H9 (cell line): ENCODE measurements around the gene AR. TPM values are rescaled to one million over a fixed set of nuclear protein-coding genes. Genes with fewer than 3 reads are reported as not detected.

Source experiments
- DNase-seq: peaks from one replicate; pipeline ENCODE4 v3.0.0-alpha.2; 2017
- H2AFZ ChIP-seq: one replicate; pipeline ENCODE4 v1.6.1; 2013; ENCODE audit warnings: mild to moderate bottlenecking, low read length, control low read depth, moderate library complexity
- H2AK5ac ChIP-seq: 2 replicates; pipeline ENCODE4 v1.6.1; 2013; ENCODE audit warnings: low read length, control low read depth, mixed read lengths; ENCODE audit not compliant: insufficient read length
- H2BK120ac ChIP-seq: one replicate; pipeline ENCODE4 v1.6.1; 2013; ENCODE audit warnings: low read depth, mild to moderate bottlenecking, low read length, control low read depth, inconsistent platforms; ENCODE audit not compliant: poor library complexity, severe bottlenecking
- H2BK12ac ChIP-seq: 2 replicates; pipeline ENCODE4 v1.6.1; 2013; ENCODE audit warnings: low read length, control low read depth, mixed read lengths, low read depth; ENCODE audit not compliant: insufficient read length
- H2BK15ac ChIP-seq: 2 replicates; pipeline ENCODE4 v1.6.1; 2013; ENCODE audit warnings: low read depth, low read length, control low read depth
- H2BK20ac ChIP-seq: one replicate; pipeline ENCODE4 v1.6.1; 2013; ENCODE audit warnings: low read depth, mild to moderate bottlenecking, low read length, control low read depth, inconsistent platforms; ENCODE audit not compliant: poor library complexity, severe bottlenecking
- H2BK5ac ChIP-seq: 2 replicates; pipeline ENCODE4 v1.6.1; 2013; ENCODE audit warnings: low read length, control low read depth, mixed read lengths; ENCODE audit not compliant: insufficient read length
- H3K14ac ChIP-seq: 2 replicates; pipeline ENCODE4 v1.6.1; 2013; ENCODE audit warnings: low read length, control low read depth; ENCODE audit not compliant: insufficient read depth
- H3K18ac ChIP-seq: 2 replicates; pipeline ENCODE4 v1.6.1; 2013; ENCODE audit warnings: low read depth, mild to moderate bottlenecking, mixed read lengths, low read length, control low read depth; ENCODE audit not compliant: insufficient read length
- H3K23ac ChIP-seq: 2 replicates; pipeline ENCODE4 v1.6.1; 2013; ENCODE audit warnings: low read length, control low read depth, mixed read lengths, low read depth; ENCODE audit not compliant: insufficient read length
- H3K23me2 ChIP-seq: 2 replicates; pipeline ENCODE4 v1.6.1; 2013; ENCODE audit warnings: low read depth, mild to moderate bottlenecking, mixed read lengths, low read length, control low read depth; ENCODE audit not compliant: insufficient read length, poor library complexity, severe bottlenecking
- H3K27ac ChIP-seq: 2 replicates; pipeline ENCODE4 v1.5.1; 2013; ENCODE audit warnings: low read length, control low read depth, mixed read lengths, low read depth; ENCODE audit not compliant: insufficient read length
- H3K27me3 ChIP-seq: 2 replicates; pipeline ENCODE4 v1.6.1; 2013; ENCODE audit warnings: low read length, control low read depth, inconsistent platforms; ENCODE audit not compliant: insufficient read depth
- H3K4ac ChIP-seq: 2 replicates; pipeline ENCODE4 v1.6.1; 2013; ENCODE audit warnings: low read depth, mild to moderate bottlenecking, control low read depth, inconsistent platforms, low read length, moderate library complexity
- H3K4me1 ChIP-seq: 2 replicates; pipeline ENCODE4 v1.6.1; 2013; ENCODE audit warnings: low read length, control low read depth, inconsistent platforms; ENCODE audit not compliant: insufficient read depth
- H3K4me2 ChIP-seq: 2 replicates; pipeline ENCODE4 v1.6.1; 2013; ENCODE audit warnings: low read length, control low read depth, mixed read lengths; ENCODE audit not compliant: insufficient read length, insufficient read depth
- H3K56ac ChIP-seq: 2 replicates; pipeline ENCODE4 v1.6.1; 2013; ENCODE audit warnings: low read depth, mild to moderate bottlenecking, mixed read lengths, low read length, control low read depth; ENCODE audit not compliant: insufficient read length
- H3K79me1 ChIP-seq: 2 replicates; pipeline ENCODE4 v1.6.1; 2013; ENCODE audit warnings: low read depth, mild to moderate bottlenecking, moderate library complexity, low read length, control low read depth, inconsistent platforms; ENCODE audit not compliant: insufficient read depth, poor library complexity, severe bottlenecking
- H3K79me2 ChIP-seq: 2 replicates; pipeline ENCODE4 v1.6.1; 2013; ENCODE audit warnings: low read length, control low read depth, inconsistent platforms; ENCODE audit not compliant: insufficient read depth
- H3K9ac ChIP-seq: 2 replicates; pipeline ENCODE4 v1.6.1; 2013; ENCODE audit warnings: low read length, control low read depth, mixed read lengths; ENCODE audit not compliant: insufficient read length; ENCODE audit errors: extremely low read depth
- H3K9me3 ChIP-seq: one replicate; pipeline ENCODE4 v1.6.1; 2013; ENCODE audit warnings: low read depth, low read length, inconsistent platforms; ENCODE audit not compliant: control insufficient read depth
- H3T11ph ChIP-seq: one replicate; pipeline ENCODE4 v1.6.1; 2013; ENCODE audit warnings: mild to moderate bottlenecking, low read length, control low read depth, inconsistent platforms
- H4K20me1 ChIP-seq: one replicate; pipeline ENCODE4 v1.6.1; 2013; ENCODE audit not compliant: control insufficient read depth, insufficient read length, insufficient read depth
- H4K5ac ChIP-seq: 2 replicates; pipeline ENCODE4 v1.6.1; 2013; ENCODE audit warnings: low read depth, mild to moderate bottlenecking, mixed read lengths, low read length, control low read depth; ENCODE audit not compliant: insufficient read length
- H4K8ac ChIP-seq: replicated peaks from 2 replicates; pipeline ENCODE4 v1.6.1; 2013; ENCODE audit warnings: low read length, control low read depth, mixed read lengths, low read depth; ENCODE audit not compliant: insufficient read length
- H4K91ac ChIP-seq: 2 replicates; pipeline ENCODE4 v1.6.1; 2013; ENCODE audit warnings: low read depth, mild to moderate bottlenecking, moderate library complexity, mixed read lengths, low read length, control low read depth; ENCODE audit not compliant: insufficient read length
- H3K27ac Mint-ChIP-seq, 3 experiments: 2 replicates in 2 of 3; 3 replicates in 1 of 3; pipeline ENCODE4 v1.8.0; 2020 to 2021; ENCODE audit warnings: mixed read lengths in 3 of 3, mild to moderate bottlenecking in 1 of 3, moderate library complexity in 1 of 3
- H3K27me3 Mint-ChIP-seq: 2 replicates; pipeline ENCODE4 v1.8.0; 2021; ENCODE audit warnings: low read depth, mild to moderate bottlenecking, moderate library complexity, mixed read lengths
- H3K36me3 Mint-ChIP-seq, 3 experiments: 2 replicates in 2 of 3; 3 replicates in 1 of 3; pipeline ENCODE4 v1.8.0; 2020 to 2021; ENCODE audit warnings: low read depth in 3 of 3, mixed read lengths in 3 of 3; ENCODE audit not compliant: insufficient read depth in 1 of 3
- H3K4me1 Mint-ChIP-seq, 2 experiments: 2 replicates each; pipeline ENCODE4 v1.8.0; 2020; ENCODE audit warnings: mixed read lengths in 2 of 2
- H3K4me3 Mint-ChIP-seq, 2 experiments: 2 replicates in 1 of 2; 3 replicates in 1 of 2; pipeline ENCODE4 v1.8.0; 2020 to 2021; ENCODE audit warnings: mild to moderate bottlenecking in 2 of 2, mixed read lengths in 2 of 2, moderate library complexity in 1 of 2
- H3K9me3 Mint-ChIP-seq, 2 experiments: 2 replicates in 1 of 2; 3 replicates in 1 of 2; pipeline ENCODE4 v1.8.0; 2020; ENCODE audit warnings: mild to moderate bottlenecking in 2 of 2, mixed read lengths in 2 of 2, moderate library complexity in 1 of 2
- WGBS: extraction: QIAGEN DNeasy Blood & Tissue Kit; methylation state at CpG from one replicate; pipeline ENCODE4 v1.1.7; 2013; ENCODE audit warnings: missing lambda C conversion rate, low lambda C conversion rate, mixed read lengths; ENCODE audit not compliant: insufficient read length; ENCODE audit errors: extremely low coverage; 5-methylcytosine and 5-hydroxymethylcytosine counted together
- total RNA-seq: library from RNA; stranded (reverse); gene quantifications from 2 replicates; pipeline ENCODE4 v1.2.1, GENCODE V29; 2021
- TF ChIP-seq, protein P1 (sequence below): fragments of 200-600 bp; sonication (generic); conservative IDR thresholded peaks from 3 replicates; pipeline ENCODE4 v1.8.0; 2021; ENCODE audit warnings: antibody characterized with exemption, mild to moderate bottlenecking

The AR gene
- total RNA-seq, 1 experiment from 2014 or later = 3.5 TPM

DNA sequence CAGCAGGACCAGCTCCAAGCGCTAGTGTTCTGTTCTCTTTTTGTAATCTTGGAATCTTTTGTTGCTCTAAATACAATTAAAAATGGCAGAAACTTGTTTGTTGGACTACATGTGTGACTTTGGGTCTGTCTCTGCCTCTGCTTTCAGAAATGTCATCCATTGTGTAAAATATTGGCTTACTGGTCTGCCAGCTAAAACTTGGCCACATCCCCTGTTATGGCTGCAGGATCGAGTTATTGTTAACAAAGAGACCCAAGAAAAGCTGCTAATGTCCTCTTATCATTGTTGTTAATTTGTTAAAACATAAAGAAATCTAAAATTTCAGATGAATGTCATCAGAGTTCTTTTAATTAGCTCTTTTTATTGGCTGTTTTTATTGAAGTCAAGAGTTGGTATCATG is 186.5 kb downstream of the AR start:
- H3K27ac Mint-ChIP-seq = no peak overlapping the region
- Histone ChIP-seq H4K8ac (no peak overlapping the region), H3K4ac (no peak overlapping the region), H3K9ac (no peak overlapping the region), H4K5ac (no peak overlapping the region), H3K9me3 (peaks cover 54% of the 10 kb centered on the region), H2BK5ac (no peak overlapping the region), H2BK20ac (no peak overlapping the region), H2AK5ac (no peak overlapping the region), H3T11ph (no peak overlapping the region), H3K14ac (no peak overlapping the region), H3K79me1 (no peaks in the 10 kb centered on the region), H3K27ac (no peak overlapping the region), H3K4me1 (no peaks in the 10 kb centered on the region), H3K27me3 (no peaks in the 10 kb centered on the region), H3K23ac (no peak overlapping the region), H2BK15ac (no peak overlapping the region), H3K23me2 (no peaks in the 10 kb centered on the region), H3K56ac (no peak overlapping the region), H2BK120ac (no peak overlapping the region), H4K20me1 (no peaks in the 10 kb centered on the region), H3K18ac (no peak overlapping the region), H2BK12ac (no peak overlapping the region), H3K79me2 (no peaks in the 10 kb centered on the region), H4K91ac (no peak overlapping the region), H2AFZ (no peak overlapping the region), H3K4me2 (no peak overlapping the region)
- peaks cover 55 to 73% of the 10 kb centered on the region in 2 experiments for H3K9me3 Mint-ChIP-seq
- WGBS = no CpG with 5 or more reads among the region's 2 CpGs
- no peak overlapping the region for H3K4me3 Mint-ChIP-seq
- TF ChIP-seq, protein P1, sequence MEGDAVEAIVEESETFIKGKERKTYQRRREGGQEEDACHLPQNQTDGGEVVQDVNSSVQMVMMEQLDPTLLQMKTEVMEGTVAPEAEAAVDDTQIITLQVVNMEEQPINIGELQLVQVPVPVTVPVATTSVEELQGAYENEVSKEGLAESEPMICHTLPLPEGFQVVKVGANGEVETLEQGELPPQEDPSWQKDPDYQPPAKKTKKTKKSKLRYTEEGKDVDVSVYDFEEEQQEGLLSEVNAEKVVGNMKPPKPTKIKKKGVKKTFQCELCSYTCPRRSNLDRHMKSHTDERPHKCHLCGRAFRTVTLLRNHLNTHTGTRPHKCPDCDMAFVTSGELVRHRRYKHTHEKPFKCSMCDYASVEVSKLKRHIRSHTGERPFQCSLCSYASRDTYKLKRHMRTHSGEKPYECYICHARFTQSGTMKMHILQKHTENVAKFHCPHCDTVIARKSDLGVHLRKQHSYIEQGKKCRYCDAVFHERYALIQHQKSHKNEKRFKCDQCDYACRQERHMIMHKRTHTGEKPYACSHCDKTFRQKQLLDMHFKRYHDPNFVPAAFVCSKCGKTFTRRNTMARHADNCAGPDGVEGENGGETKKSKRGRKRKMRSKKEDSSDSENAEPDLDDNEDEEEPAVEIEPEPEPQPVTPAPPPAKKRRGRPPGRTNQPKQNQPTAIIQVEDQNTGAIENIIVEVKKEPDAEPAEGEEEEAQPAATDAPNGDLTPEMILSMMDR = no peak
- peaks cover 2 to 6% (median 4%) of the 10 kb centered on the region in 3 experiments; a peak in 6 of 7 replicates for H3K36me3 Mint-ChIP-seq
- no peaks in the 10 kb centered on the region for H3K4me1 Mint-ChIP-seq
- H3K27me3 Mint-ChIP-seq = no peaks in the 10 kb centered on the region
- DNase-seq = no peak
